Lower leg skin (tissue), 4 donors: ENCODE measurements around the gene DBNL. TPM values are rescaled to one million over a fixed set of nuclear protein-coding genes. Genes with fewer than 3 reads are reported as not detected.
A peak's percentile ranks its signal among the peaks of the same experiment; 100 is the strongest.

Source experiments
- DNase-seq, 2 donors: peaks; one replicate each; pipeline ENCODE4 v3.0.0-alpha.2; 2019; ENCODE audit warnings: low spot score in 2 of 2
- H3K4me3 ChIP-seq: fragments of 200-600 bp; sonication (generic); 2 replicates; pipeline ENCODE4 v1.5.1; 2017; ENCODE audit warnings: mild to moderate bottlenecking, low read depth; ENCODE audit not compliant: poor library complexity, severe bottlenecking
- POLR2A ChIP-seq, 2 donors: fragments of 450-650 bp; IDR thresholded peaks; one replicate each; pipeline ENCODE4 v1.6.1; 2016 to 2017; ENCODE audit warnings: antibody characterized with exemption in 2 of 2, mild to moderate bottlenecking in 1 of 2, moderate library complexity in 1 of 2
- WGBS, 2 donors: methylation state at CpG; one replicate each; pipeline ENCODE4 v1.1.5; 2018; 5-methylcytosine and 5-hydroxymethylcytosine counted together
- intact Hi-C: fragments of 100-400 bp; cut with DNase I; formaldehyde crosslinking; loops from one replicate; pipeline ENCODE4 v1.15.0; 2023; ENCODE audit warnings: low total_unique reads
- total RNA-seq, 4 donors: library from RNA; depleted of rRNA; stranded (reverse); fragments of >200 nt; gene quantifications; one replicate each; pipeline ENCODE4 v1.1.0, GENCODE V29; 2016
- TF ChIP-seq, protein P1 (sequence below), 3 donors: fragments of 450-650 bp; IDR thresholded peaks; one replicate each; pipeline ENCODE4 v1.5.1; 2016; ENCODE audit warnings: antibody characterized with exemption in 3 of 3, mild to moderate bottlenecking in 3 of 3, moderate library complexity in 2 of 3

Gene DBNL
- total RNA-seq, 4 donors from 2014 or later: 81.3 to 122 (median 106) TPM

DNA sequence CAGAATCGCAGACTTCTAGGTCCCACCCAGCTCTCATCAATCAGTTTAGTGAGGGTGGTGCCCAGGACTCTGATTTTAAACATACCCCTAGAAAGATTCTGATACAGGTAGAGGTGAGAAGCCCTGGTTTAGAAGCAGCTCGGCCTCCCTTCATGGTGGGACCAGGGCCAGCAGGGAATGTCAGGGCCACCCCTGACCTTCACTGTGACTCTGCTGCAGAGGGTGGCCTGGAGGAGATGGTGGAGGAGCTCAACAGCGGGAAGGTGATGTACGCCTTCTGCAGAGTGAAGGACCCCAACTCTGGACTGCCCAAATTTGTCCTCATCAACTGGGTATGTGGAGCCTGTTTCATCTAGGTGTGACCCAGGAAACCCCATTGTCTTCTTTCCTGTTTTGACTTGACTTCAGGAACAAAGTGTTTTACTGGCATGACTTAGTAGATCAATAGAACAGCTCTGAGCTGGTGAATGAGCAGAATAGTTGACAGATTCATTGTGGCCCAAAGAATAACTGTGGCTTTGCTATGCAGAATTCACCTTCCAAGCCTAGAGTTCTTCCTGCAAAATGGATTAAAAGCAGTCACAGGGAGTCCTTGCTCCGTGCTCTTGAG is 7.2 kb downstream of the DBNL start:
- no peak overlapping the region for H3K4me3 ChIP-seq
- intact Hi-C loops: no loop called here
- WGBS, 2 donors: 93% methylated on average over 5 of the region's 5 CpGs
- DNase-seq: peak in 1 of 2 donors; percentile 10
- TF ChIP-seq, protein P1, sequence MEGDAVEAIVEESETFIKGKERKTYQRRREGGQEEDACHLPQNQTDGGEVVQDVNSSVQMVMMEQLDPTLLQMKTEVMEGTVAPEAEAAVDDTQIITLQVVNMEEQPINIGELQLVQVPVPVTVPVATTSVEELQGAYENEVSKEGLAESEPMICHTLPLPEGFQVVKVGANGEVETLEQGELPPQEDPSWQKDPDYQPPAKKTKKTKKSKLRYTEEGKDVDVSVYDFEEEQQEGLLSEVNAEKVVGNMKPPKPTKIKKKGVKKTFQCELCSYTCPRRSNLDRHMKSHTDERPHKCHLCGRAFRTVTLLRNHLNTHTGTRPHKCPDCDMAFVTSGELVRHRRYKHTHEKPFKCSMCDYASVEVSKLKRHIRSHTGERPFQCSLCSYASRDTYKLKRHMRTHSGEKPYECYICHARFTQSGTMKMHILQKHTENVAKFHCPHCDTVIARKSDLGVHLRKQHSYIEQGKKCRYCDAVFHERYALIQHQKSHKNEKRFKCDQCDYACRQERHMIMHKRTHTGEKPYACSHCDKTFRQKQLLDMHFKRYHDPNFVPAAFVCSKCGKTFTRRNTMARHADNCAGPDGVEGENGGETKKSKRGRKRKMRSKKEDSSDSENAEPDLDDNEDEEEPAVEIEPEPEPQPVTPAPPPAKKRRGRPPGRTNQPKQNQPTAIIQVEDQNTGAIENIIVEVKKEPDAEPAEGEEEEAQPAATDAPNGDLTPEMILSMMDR (IDR thresholded peaks at IDR 0.05): no peak
- TF ChIP-seq POLR2A (IDR thresholded peaks at IDR 0.05): no peak

DNA sequence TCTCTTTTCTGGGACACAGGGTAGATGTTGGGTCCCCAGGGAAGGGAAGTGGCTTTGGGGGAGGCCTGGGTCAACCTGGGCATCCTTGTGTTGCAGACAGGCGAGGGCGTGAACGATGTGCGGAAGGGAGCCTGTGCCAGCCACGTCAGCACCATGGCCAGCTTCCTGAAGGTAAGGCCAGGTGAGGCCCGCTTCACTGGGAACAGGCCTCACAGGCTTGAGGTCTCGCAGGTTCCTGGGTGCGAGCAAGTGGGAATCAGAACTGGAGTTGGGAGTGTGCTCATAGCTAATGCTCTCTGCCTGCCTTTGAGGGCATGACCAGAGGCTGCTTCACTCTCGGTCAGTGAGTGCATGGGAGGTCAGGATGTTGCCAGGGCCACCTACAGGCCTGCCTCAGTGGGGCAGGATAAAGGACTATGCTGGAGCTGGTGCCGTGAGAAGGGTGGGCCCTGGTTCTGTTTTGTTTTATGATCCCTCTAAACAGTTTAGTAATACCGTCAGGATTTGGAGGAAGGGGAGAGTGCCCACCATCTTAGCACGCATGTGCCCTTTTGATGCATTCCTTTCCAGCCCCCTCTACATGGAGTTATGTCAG is 8.4 kb downstream of the DBNL start:
- intact Hi-C loops: no loop called here
- no peak overlapping the region for H3K4me3 ChIP-seq
- DNase-seq: no peak
- 89 to 93% methylated on average over 12 of the region's 12 CpGs for WGBS, 2 donors
- TF ChIP-seq, protein P1 (IDR thresholded peaks at IDR 0.05): no peak
- TF ChIP-seq POLR2A (IDR thresholded peaks at IDR 0.05): no peak

DNA sequence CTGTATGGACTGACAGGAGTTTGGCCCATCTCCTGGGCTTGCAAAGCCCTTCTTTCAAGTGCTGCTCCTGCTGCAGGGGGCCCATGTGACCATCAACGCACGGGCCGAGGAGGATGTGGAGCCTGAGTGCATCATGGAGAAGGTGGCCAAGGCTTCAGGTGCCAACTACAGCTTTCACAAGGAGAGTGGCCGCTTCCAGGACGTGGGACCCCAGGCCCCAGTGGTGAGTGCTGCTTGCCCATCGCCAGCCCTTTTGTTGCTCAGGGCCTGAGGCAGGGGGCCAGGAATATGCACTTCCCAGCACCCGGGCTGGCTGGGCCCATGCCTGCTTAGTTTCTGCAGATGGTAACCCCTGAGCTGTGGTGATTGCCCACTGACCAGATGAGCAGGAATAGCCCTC is 12.2 kb downstream of the DBNL start:
- DNase-seq: no peak
- intact Hi-C loops: no loop called here
- no peak overlapping the region for H3K4me3 ChIP-seq
- TF ChIP-seq, protein P1 (IDR thresholded peaks at IDR 0.05): no peak
- no peak for TF ChIP-seq POLR2A (IDR thresholded peaks at IDR 0.05)
- 91 to 97% methylated on average over 6 to 7 of the region's 7 CpGs for WGBS, 2 donors

DNA sequence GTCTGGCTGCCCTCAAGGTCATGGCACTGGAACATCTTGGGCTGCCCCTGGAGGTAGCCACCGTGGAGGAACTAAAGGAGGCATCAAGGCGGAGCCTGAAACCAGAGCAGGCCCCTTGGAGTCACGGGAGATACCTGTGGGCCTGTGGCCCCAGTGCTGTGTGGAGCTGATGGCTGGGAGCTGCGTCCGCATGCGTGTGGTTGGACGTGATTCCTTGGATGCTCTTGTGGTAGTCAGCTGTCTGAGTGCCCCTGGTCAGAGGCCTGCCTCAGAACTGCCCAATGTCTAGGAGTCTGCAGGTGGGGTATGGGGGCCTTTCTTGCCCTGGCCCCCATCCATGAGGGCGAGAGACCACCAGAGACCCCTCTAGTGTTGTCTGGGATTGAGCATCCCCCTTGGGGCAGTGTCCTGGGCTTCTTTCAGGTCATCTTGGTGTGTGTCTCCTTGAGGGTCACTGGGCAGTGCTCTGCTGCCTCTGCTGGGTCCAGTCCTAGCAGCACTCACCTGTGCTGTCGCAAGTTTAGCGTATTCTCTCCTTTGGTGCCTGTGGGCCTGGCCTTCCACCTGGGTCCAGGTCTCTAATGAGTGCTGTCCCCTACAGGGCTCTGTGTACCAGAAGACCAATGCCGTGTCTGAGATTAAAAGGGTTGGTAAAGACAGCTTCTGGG is 12.8 kb downstream of the DBNL start:
- no peak for TF ChIP-seq POLR2A (IDR thresholded peaks at IDR 0.05)
- no peak for DNase-seq
- H3K4me3 ChIP-seq: no peak overlapping the region
- WGBS, 2 donors: 88 to 96% methylated on average over 11 of the region's 11 CpGs
- intact Hi-C loops: no loop called here

DNA sequence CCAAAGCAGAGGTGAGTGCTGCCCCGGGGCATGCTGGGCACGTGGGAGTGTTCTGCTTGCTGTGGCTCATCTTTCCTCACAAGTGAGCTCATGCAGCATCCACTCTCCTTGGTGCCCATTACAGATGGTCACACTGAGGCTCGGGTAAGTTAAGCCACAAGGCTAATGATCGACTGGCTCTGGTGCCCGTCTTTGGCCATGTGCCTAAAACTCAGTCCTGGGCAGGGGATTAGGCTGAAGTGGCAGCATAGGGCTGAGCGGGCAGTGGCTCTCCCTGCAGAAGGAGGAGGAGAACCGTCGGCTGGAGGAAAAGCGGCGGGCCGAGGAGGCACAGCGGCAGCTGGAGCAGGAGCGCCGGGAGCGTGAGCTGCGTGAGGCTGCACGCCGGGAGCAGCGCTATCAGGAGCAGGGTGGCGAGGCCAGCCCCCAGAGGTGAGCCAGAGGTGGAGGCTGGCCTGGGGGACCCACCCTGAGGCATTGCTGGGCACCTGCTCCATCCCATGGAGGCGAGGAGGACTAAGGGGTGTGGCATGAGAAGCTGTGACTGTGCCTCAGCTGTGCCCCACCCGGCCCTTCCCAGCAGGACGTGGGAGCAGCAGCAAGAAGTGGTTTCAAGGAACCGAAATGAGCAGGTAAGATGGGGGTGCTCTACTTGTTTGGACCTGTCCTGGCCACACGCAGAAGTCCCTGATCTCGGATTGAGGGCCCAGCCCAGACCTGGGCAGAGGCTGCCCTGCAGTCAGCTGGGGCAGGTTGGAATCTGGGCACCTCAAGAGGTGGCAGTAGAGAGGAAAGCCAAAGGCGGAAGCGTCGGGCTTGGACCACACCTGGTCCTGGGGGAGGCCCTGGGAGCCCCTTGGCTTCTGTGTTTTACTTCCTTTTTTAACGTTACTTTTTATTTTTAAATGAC is 13.6 kb downstream of the DBNL start:
- DNase-seq: no peak
- 75 to 82% methylated on average over 25 to 30 of the region's 30 CpGs for WGBS, 2 donors
- H3K4me3 ChIP-seq: no peak overlapping the region
- intact Hi-C loops: no loop called here
- TF ChIP-seq POLR2A (IDR thresholded peaks at IDR 0.05): no peak
- TF ChIP-seq, protein P1 (IDR thresholded peaks at IDR 0.05): no peak
